SU-DHL-6 (cell line): ENCODE results near the gene MFAP3L.

Experiments
- EZH2phosphoT487 ChIP-seq: fragments of 200-600 bp; sonication (generic), shearing (Covaris generic); conservative IDR thresholded peaks from 2 replicates; pipeline ENCODE4 v1.6.1; 2018; ENCODE audit warnings: mild to moderate bottlenecking, antibody characterized with exemption, low read length, moderate library complexity, mixed read lengths
- TF ChIP-seq, protein P1 (sequence below): fragments of 200-600 bp; sonication (generic); IDR thresholded peaks from one replicate; pipeline ENCODE4 v1.5.1; 2017; ENCODE audit warnings: antibody characterized with exemption, mild to moderate bottlenecking, low read length, moderate library complexity; ENCODE audit not compliant: insufficient read depth, poor library complexity, severe bottlenecking

DNA sequence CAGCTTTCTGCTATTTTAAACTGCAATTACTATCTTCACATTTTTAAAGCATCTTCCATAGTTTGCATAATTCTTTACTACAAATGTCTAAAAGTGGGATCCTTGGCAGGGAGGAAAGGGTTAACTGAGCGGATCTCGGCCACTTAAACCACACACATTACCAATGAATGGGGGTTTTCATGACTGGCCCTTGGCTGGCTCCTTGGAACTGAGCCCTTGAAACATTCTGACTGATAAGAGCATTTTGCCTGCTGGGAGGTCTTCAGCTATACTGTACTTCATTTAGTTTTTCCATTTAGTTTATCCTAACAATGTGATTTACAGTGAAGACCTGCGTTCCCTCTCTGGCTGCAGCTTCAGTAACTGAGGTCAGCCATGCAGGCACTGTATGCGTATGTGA is 31.7 kb upstream of the MFAP3L start:
- TF ChIP-seq, protein P1, sequence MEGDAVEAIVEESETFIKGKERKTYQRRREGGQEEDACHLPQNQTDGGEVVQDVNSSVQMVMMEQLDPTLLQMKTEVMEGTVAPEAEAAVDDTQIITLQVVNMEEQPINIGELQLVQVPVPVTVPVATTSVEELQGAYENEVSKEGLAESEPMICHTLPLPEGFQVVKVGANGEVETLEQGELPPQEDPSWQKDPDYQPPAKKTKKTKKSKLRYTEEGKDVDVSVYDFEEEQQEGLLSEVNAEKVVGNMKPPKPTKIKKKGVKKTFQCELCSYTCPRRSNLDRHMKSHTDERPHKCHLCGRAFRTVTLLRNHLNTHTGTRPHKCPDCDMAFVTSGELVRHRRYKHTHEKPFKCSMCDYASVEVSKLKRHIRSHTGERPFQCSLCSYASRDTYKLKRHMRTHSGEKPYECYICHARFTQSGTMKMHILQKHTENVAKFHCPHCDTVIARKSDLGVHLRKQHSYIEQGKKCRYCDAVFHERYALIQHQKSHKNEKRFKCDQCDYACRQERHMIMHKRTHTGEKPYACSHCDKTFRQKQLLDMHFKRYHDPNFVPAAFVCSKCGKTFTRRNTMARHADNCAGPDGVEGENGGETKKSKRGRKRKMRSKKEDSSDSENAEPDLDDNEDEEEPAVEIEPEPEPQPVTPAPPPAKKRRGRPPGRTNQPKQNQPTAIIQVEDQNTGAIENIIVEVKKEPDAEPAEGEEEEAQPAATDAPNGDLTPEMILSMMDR = no peak
- no peak for TF ChIP-seq EZH2phosphoT487
